ENCODE results near the gene RPP25L. TPM values are rescaled to one million over a fixed set of nuclear protein-coding genes. Genes with fewer than 3 reads are reported as not detected.

The RPP25L gene
- total and polyA plus RNA-seq, 2 experiments from 2014 or later = 16.4 to 25.1 TPM

DNA sequence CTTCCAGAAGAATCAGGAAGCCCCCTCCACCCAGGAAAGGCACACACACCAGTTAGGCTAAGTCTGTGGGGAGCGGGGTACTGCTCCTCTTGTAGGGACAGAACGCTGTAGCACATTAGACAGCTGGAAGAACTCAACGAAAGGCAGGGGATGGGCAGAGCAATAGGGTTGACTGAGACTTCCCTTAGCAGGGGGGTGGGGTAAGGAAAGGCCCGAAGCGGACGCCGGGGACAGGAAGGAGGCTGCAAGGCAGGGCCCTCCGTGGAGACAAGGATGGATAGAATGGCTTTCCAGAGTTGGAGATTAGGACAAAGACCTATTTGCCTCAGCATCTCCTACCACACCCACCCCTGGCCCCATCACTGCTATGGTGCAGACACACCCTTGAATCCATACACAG, 36.7 kb downstream of the RPP25L start:
- Mint-ChIP-seq H3K9me3 (no peaks in the 10 kb centered on the region), H3K4me3 (no peak overlapping the region), H3K4me1 (peaks cover 54% of the 10 kb centered on the region), H3K27ac (no peak overlapping the region), H3K27me3 (ENCODE audit: insufficient read depth, low read depth, poor library complexity) (peaks cover 48% of the 10 kb centered on the region), H3K36me3 (ENCODE audit: low read depth) (no peaks in the 10 kb centered on the region)
- no peaks in the 10 kb centered on the region for H3K9me2 ChIP-seq (ENCODE audit: insufficient read depth)
- peaks cover 43% of the 10 kb centered on the region for H3K4me1 ChIP-seq (ENCODE audit: insufficient read depth)
- no peak overlapping the region for H2AFZ ChIP-seq
- peaks cover 11% of the 10 kb centered on the region; the same call in 1 of the 2 replicates for H3F3A ChIP-seq (replicated peaks; ENCODE audit: low read depth)
- TF ChIP-seq EZH2phosphoT487 (IDR thresholded peaks at IDR 0.05; ENCODE audit: unreplicated experiment) (no peak), NANOG (IDR thresholded peaks at IDR 0.05; ENCODE audit: borderline replicate concordance) (no peak), STAT1 (IDR thresholded peaks at IDR 0.05; ENCODE audit: unreplicated experiment) (no peak), ZNF114 (CRISPR knock-in tag; IDR thresholded peaks at IDR 0.05) (no peak)
- H3K27me3 ChIP-seq (ENCODE audit: insufficient read depth) = peaks cover 47% of the 10 kb centered on the region
- H3K27ac ChIP-seq (ENCODE audit: low read depth) = no peak overlapping the region
- no peak overlapping the region for H3K4me3 ChIP-seq
- H3K79me2 ChIP-seq (replicated peaks; ENCODE audit: insufficient read depth) = no peaks in the 10 kb centered on the region
- DNase-seq (ENCODE audit: low spot score) (no peak), ATAC-seq (no peak)
- H4K20me1 ChIP-seq (replicated peaks; ENCODE audit: insufficient read depth) = peaks cover 7% of the 10 kb centered on the region; the same call in 1 of the 2 replicates
- no peaks in the 10 kb centered on the region for H3K36me3 ChIP-seq (ENCODE audit: insufficient read depth)
- H3K4me2 ChIP-seq = no peak overlapping the region

- Histone ChIP-seq H3K9me2 (ENCODE audit: insufficient read depth) (no peaks in the 10 kb centered on the region), H3F3A (replicated peaks; ENCODE audit: low read depth) (peaks cover 11% of the 10 kb centered on the region; the same call in 1 of the 2 replicates), H3K27me3 (ENCODE audit: insufficient read depth) (peaks cover 41% of the 10 kb centered on the region), H3K4me2 (no peak overlapping the region), H3K79me2 (replicated peaks; ENCODE audit: insufficient read depth) (no peaks in the 10 kb centered on the region), H2AFZ (no peak overlapping the region), H3K36me3 (ENCODE audit: insufficient read depth) (no peaks in the 10 kb centered on the region), H4K20me1 (replicated peaks; ENCODE audit: insufficient read depth) (peaks cover 7% of the 10 kb centered on the region; the same call in 1 of the 2 replicates), H3K27ac (ENCODE audit: low read depth) (no peak overlapping the region), H3K4me3 (no peak overlapping the region), H3K4me1 (ENCODE audit: insufficient read depth) (peaks cover 36% of the 10 kb centered on the region)
- H3K27ac Mint-ChIP-seq = no peak overlapping the region
- TF ChIP-seq JUNB (IDR thresholded peaks at IDR 0.05; ENCODE audit: unreplicated experiment) (no peak), ZNF462 (CRISPR knock-in tag; IDR thresholded peaks at IDR 0.05) (no peak), ZNF331 (CRISPR knock-in tag; IDR thresholded peaks at IDR 0.05; ENCODE audit: low read depth) (no peak), EZH2phosphoT487 (IDR thresholded peaks at IDR 0.05; ENCODE audit: unreplicated experiment) (no peak), CREB1 (CRISPR knock-in tag; IDR thresholded peaks at IDR 0.05; ENCODE audit: low read depth) (no peak), EZH2 (IDR thresholded peaks at IDR 0.05; ENCODE audit: low read depth, unreplicated experiment) (no peak), POLR2AphosphoS5 (IDR thresholded peaks at IDR 0.05; ENCODE audit: low read depth) (no peak), ZNF114 (CRISPR knock-in tag; IDR thresholded peaks at IDR 0.05) (no peak), STAT1 (IDR thresholded peaks at IDR 0.05; ENCODE audit: unreplicated experiment) (no peak), NANOG (IDR thresholded peaks at IDR 0.05; ENCODE audit: borderline replicate concordance) (no peak)
- TF ChIP-seq, protein P1, sequence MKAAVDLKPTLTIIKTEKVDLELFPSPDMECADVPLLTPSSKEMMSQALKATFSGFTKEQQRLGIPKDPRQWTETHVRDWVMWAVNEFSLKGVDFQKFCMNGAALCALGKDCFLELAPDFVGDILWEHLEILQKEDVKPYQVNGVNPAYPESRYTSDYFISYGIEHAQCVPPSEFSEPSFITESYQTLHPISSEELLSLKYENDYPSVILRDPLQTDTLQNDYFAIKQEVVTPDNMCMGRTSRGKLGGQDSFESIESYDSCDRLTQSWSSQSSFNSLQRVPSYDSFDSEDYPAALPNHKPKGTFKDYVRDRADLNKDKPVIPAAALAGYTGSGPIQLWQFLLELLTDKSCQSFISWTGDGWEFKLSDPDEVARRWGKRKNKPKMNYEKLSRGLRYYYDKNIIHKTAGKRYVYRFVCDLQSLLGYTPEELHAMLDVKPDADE (IDR thresholded peaks at IDR 0.05) = no peak
- TF ChIP-seq, protein P2, sequence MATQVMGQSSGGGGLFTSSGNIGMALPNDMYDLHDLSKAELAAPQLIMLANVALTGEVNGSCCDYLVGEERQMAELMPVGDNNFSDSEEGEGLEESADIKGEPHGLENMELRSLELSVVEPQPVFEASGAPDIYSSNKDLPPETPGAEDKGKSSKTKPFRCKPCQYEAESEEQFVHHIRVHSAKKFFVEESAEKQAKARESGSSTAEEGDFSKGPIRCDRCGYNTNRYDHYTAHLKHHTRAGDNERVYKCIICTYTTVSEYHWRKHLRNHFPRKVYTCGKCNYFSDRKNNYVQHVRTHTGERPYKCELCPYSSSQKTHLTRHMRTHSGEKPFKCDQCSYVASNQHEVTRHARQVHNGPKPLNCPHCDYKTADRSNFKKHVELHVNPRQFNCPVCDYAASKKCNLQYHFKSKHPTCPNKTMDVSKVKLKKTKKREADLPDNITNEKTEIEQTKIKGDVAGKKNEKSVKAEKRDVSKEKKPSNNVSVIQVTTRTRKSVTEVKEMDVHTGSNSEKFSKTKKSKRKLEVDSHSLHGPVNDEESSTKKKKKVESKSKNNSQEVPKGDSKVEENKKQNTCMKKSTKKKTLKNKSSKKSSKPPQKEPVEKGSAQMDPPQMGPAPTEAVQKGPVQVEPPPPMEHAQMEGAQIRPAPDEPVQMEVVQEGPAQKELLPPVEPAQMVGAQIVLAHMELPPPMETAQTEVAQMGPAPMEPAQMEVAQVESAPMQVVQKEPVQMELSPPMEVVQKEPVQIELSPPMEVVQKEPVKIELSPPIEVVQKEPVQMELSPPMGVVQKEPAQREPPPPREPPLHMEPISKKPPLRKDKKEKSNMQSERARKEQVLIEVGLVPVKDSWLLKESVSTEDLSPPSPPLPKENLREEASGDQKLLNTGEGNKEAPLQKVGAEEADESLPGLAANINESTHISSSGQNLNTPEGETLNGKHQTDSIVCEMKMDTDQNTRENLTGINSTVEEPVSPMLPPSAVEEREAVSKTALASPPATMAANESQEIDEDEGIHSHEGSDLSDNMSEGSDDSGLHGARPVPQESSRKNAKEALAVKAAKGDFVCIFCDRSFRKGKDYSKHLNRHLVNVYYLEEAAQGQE (IDR thresholded peaks at IDR 0.05; ENCODE audit: unreplicated experiment) = no peak
- H3K9me3 Mint-ChIP-seq = no peaks in the 10 kb centered on the region
- no peak overlapping the region for H3K4me3 Mint-ChIP-seq
- ATAC-seq (no peak), DNase-seq (ENCODE audit: low spot score) (no peak)
- H3K4me1 Mint-ChIP-seq = peaks cover 50% of the 10 kb centered on the region
- no peaks in the 10 kb centered on the region for H3K36me3 Mint-ChIP-seq (ENCODE audit: low read depth)
- peaks cover 46% of the 10 kb centered on the region for H3K27me3 Mint-ChIP-seq (ENCODE audit: insufficient read depth, low read depth, poor library complexity)
Measured at GRCh38 chr9:34574571-34574970, 37.3 kb downstream of the RPP25L start.
